Epithelial cell of esophagus (primary cell): ENCODE data around the gene METTL27.
"Not testable (repeated sequence)": the region's sequence is repeated elsewhere in the genome, so short reads cannot be mapped to it uniquely, and the experiment has no call there.

Experiments
- DNase-seq: peaks from one replicate; pipeline ENCODE4 v3.0.0; 2010; ENCODE audit warnings: low read depth
- H3K4me3 ChIP-seq: 2 replicates; pipeline ENCODE4 v1.5.1; 2011; ENCODE audit warnings: mild to moderate bottlenecking, low read length, control low read depth
- TF ChIP-seq, protein P1 (sequence below): IDR thresholded peaks from 2 replicates; pipeline ENCODE4 v1.5.1; 2011; ENCODE audit warnings: low read depth, mild to moderate bottlenecking, low read length, control low read depth, inconsistent platforms; ENCODE audit not compliant: insufficient read depth; ENCODE audit errors: missing control alignments

METTL27 gene

DNA sequence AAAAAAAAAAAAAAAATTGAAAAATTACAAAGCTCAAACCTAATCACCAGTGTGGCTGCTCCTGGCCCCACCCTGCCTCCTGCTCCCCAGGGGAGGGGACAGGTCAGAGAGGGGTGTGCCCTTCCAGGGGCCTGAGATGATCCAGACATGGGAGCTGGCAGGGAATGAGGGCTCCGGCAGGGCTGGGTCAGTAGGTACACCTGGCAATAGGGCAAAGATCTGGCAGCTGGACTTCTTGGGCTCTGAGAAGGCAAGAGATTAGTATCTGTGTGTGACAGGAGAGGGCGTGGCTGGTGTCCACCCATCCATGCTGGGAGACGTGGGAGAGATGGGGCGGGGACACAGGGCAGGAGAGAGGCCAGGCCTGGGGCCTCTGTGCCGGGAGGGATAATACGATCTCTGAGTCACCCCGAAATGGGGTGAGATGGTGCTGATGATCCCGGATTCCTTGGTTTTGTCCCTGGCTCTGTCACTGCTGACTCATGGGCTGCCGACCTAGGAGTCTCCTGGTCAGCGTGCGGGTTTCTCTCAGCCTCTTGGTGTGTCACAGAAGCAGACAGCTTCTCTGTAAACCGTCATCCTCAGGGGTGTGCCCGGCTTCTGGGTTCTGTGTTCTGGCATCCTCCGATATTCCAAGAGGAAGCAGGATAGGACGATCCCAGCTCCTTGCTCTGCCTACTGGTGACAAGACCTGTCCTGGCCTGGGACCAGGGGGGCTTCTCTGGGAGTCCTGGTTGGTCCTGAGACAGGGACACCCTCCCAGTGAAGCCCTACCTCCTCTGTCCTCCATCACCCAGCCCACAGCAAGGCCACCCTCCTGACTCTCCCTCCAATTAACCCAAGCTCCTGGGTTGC is 19.8 kb downstream of the METTL27 start:
- H3K4me3 ChIP-seq, result no peak overlapping the region
- TF ChIP-seq, protein P1, sequence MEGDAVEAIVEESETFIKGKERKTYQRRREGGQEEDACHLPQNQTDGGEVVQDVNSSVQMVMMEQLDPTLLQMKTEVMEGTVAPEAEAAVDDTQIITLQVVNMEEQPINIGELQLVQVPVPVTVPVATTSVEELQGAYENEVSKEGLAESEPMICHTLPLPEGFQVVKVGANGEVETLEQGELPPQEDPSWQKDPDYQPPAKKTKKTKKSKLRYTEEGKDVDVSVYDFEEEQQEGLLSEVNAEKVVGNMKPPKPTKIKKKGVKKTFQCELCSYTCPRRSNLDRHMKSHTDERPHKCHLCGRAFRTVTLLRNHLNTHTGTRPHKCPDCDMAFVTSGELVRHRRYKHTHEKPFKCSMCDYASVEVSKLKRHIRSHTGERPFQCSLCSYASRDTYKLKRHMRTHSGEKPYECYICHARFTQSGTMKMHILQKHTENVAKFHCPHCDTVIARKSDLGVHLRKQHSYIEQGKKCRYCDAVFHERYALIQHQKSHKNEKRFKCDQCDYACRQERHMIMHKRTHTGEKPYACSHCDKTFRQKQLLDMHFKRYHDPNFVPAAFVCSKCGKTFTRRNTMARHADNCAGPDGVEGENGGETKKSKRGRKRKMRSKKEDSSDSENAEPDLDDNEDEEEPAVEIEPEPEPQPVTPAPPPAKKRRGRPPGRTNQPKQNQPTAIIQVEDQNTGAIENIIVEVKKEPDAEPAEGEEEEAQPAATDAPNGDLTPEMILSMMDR, result no peak
- DNase-seq, result peak; percentile 96

- not testable (repeated sequence) for H3K4me3 ChIP-seq, DNase-seq
These were observed 20.6 kb downstream of the METTL27 start for GRCh38 chr7:73821597-73822285.

- H3K4me3 ChIP-seq, result no peak overlapping the region
- DNase-seq, result no peak
- TF ChIP-seq, protein P1, result no peak
These were observed 22.3 kb downstream of the METTL27 start for GRCh38 chr7:73820013-73820412.

DNA sequence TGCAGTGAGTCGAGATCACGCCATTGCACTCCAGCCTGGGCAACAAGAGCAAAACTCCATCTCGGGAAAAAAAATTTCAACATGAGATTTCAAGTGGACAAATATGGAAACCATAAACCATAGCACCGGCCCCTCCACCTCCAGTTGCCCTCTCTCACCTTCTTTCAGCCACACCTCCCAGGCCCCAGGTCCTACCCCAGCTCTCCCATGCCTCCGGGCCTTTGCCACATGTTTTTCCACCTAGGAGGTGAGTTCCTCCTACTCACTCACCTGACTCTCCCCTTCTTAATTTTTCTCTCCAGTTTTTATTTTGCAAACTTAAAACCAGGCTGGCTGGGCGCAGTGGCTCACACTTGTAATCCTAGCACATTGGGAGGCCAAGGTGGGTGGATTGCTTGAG is 25.2 kb downstream of the METTL27 start:
- H3K4me3 ChIP-seq, result no peak overlapping the region
- DNase-seq, result no peak
- TF ChIP-seq, protein P1, result no peak

DNA sequence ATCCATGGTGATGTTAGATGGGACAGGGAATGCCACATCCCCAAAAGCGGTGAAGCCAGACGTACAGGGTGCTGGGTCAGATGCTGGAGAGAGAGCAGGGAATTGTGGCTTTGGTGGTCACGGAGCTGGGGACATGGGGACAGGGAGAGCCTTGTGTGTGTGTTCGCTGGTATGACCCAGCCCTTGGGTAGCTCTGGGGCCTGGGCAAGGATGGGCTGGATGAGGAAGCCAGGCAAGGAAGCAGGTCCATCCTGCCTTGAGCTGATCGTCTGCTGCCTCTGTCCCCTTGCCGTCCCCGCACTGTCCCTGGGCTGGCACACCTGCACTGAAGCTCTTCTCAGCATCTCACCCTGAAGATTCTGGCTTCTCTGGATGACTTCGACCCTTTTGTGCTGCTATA is 26.9 kb downstream of the METTL27 start:
- TF ChIP-seq, protein P1, result no peak
- H3K4me3 ChIP-seq, result no peak overlapping the region
- no peak for DNase-seq

DNA sequence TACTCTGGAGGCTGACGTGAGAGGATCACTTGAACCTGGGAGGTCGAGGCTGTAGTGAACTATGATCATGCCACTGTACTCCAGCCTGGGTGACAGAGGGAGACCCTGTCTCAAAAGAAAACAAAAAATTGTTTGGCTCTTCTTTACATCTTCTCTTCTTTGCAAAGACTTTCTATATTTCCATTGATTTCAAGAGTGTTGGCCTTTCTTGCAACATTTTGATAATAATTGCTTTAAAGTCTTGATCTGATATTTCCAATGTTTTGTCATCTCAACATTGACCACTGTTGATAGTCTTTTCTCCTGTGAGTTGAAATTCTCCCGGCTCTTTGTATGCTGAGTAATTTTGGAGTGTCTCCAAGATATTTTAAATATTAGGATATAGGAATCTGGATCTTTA is 29.3 kb downstream of the METTL27 start:
- TF ChIP-seq, protein P1, result no peak
- H3K4me3 ChIP-seq, result no peak overlapping the region
- no peak for DNase-seq

DNA sequence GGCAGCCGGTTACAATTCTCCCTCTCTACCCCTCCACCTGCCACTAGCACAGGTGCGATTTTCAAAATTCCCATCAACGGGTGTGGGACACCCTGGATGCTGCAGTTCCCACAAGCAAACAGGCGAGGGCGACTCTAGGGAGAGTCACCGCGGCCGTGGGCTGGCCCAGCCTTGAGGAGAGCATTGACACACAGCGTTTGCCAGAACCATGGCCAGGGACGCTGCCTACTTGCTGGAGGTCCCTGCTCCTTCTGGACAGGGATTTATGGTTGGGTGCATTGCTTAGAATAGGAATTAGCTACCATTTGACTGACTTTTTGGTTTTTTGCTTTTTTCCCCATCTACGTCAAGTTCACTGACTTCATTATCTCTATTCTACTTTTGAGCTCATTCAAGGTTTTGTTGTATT is 30.6 kb downstream of the METTL27 start:
- no peak overlapping the region for H3K4me3 ChIP-seq
- peak; percentile 79 for DNase-seq
- TF ChIP-seq, protein P1, result peak; percentile 76
